Mesenchymal stem cell (in vitro differentiated cells and primary cell): Measurements from ENCODE around the gene CIAPIN1.
A peak's percentile ranks its signal among the peaks of the same experiment; 100 is the strongest.

Experiments
- DNase-seq: peaks from one replicate; pipeline ENCODE4 v3.0.0-alpha.2; 2013
- H2AFZ ChIP-seq: one replicate; pipeline ENCODE4 v1.6.1; 2013; ENCODE audit warnings: low read depth, mild to moderate bottlenecking, control low read depth, inconsistent platforms, low read length, moderate library complexity
- H2AK5ac ChIP-seq: 2 replicates; pipeline ENCODE4 v1.6.1; 2013; ENCODE audit warnings: low read length, moderate library complexity, mild to moderate bottlenecking, inconsistent platforms; ENCODE audit not compliant: severe bottlenecking
- H2BK120ac ChIP-seq: one replicate; pipeline ENCODE4 v1.6.1; 2013; ENCODE audit warnings: low read depth, mild to moderate bottlenecking, inconsistent platforms, low read length, moderate library complexity
- H2BK12ac ChIP-seq, 2 experiments: one replicate each; pipeline ENCODE4 v1.6.1; 2013; ENCODE audit warnings: inconsistent platforms in 2 of 2, low read length in 2 of 2, mild to moderate bottlenecking in 2 of 2, moderate library complexity in 2 of 2, control low read depth in 1 of 2
- H2BK15ac ChIP-seq: one replicate; pipeline ENCODE4 v1.6.1; 2013; ENCODE audit warnings: mild to moderate bottlenecking, low read depth, inconsistent platforms; ENCODE audit not compliant: poor library complexity, severe bottlenecking
- H2BK5ac ChIP-seq: 2 replicates; pipeline ENCODE4 v1.6.1; 2013; ENCODE audit warnings: low read depth, mild to moderate bottlenecking, low read length, control low read depth, inconsistent platforms; ENCODE audit not compliant: poor library complexity, severe bottlenecking
- H3K14ac ChIP-seq, 2 experiments: one replicate each; pipeline ENCODE4 v1.6.1; 2013; ENCODE audit warnings: inconsistent platforms in 2 of 2, low read length in 2 of 2, control low read depth in 1 of 2, mild to moderate bottlenecking in 1 of 2, moderate library complexity in 1 of 2
- H3K18ac ChIP-seq, 2 experiments: one replicate each; pipeline ENCODE4 v1.6.1; 2013; ENCODE audit warnings: inconsistent platforms in 2 of 2, low read length in 2 of 2, control low read depth in 1 of 2, low read depth in 1 of 2, mild to moderate bottlenecking in 1 of 2
- H3K23ac ChIP-seq, 2 experiments: one replicate each; pipeline ENCODE4 v1.6.1; 2013; ENCODE audit warnings: inconsistent platforms in 2 of 2, low read length in 2 of 2, mild to moderate bottlenecking in 2 of 2, moderate library complexity in 2 of 2, control low read depth in 1 of 2
- H3K27ac ChIP-seq: 2 replicates; pipeline ENCODE4 v1.5.1; 2013; ENCODE audit warnings: mild to moderate bottlenecking, moderate library complexity, low read length, control low read depth, inconsistent platforms; ENCODE audit not compliant: poor library complexity, severe bottlenecking
- H3K27me3 ChIP-seq, 2 experiments: 2 replicates each; pipeline versions ENCODE4 v1.6.1 to v1.7.0; 2013; ENCODE audit warnings: low read length in 2 of 2, mild to moderate bottlenecking in 2 of 2, moderate library complexity in 2 of 2, control low read depth in 1 of 2, inconsistent platforms in 1 of 2; ENCODE audit not compliant: control insufficient read depth in 1 of 2, insufficient read depth in 1 of 2
- H3K36me3 ChIP-seq, 2 experiments: 2 replicates each; pipeline versions ENCODE4 v1.6.1 to v1.7.0; 2013; ENCODE audit warnings: low read length in 2 of 2, control low read depth in 1 of 2, inconsistent platforms in 1 of 2, low read depth in 1 of 2, mild to moderate bottlenecking in 1 of 2; ENCODE audit not compliant: insufficient read depth in 2 of 2, control insufficient read depth in 1 of 2
- H3K4ac ChIP-seq, 2 experiments: one replicate each; pipeline ENCODE4 v1.6.1; 2013; ENCODE audit warnings: inconsistent platforms in 2 of 2, low read length in 2 of 2, mild to moderate bottlenecking in 2 of 2, moderate library complexity in 2 of 2, control low read depth in 1 of 2, low read depth in 1 of 2
- H3K4me1 ChIP-seq: 2 replicates; pipeline ENCODE4 v1.6.1; 2013; ENCODE audit warnings: low read depth, low read length, control low read depth; ENCODE audit not compliant: control insufficient read depth, insufficient read depth
- H3K4me2 ChIP-seq: 2 replicates; pipeline ENCODE4 v1.6.1; 2013; ENCODE audit warnings: low read length, mild to moderate bottlenecking, inconsistent platforms; ENCODE audit not compliant: poor library complexity, severe bottlenecking
- H3K4me3 ChIP-seq, 2 experiments: 2 replicates each; pipeline versions ENCODE4 v1.5.1 to v1.7.0; 2013; ENCODE audit warnings: low read length in 2 of 2, mild to moderate bottlenecking in 2 of 2, control low read depth in 1 of 2, low read depth in 1 of 2; ENCODE audit not compliant: insufficient read depth in 1 of 2
- H3K79me1 ChIP-seq: replicated peaks from 2 replicates; pipeline ENCODE4 v1.6.1; 2013; ENCODE audit warnings: mild to moderate bottlenecking, control low read depth, low read length, inconsistent platforms; ENCODE audit not compliant: poor library complexity, severe bottlenecking
- H3K9ac ChIP-seq: 2 replicates; pipeline ENCODE4 v1.7.0; 2013; ENCODE audit warnings: mild to moderate bottlenecking, low read length, moderate library complexity
- H3K9me3 ChIP-seq: 2 replicates; pipeline ENCODE4 v1.7.0; 2013; ENCODE audit warnings: mild to moderate bottlenecking, low read length; ENCODE audit not compliant: control insufficient read depth
- H4K8ac ChIP-seq: one replicate; pipeline ENCODE4 v1.6.1; 2013; ENCODE audit warnings: inconsistent platforms, mild to moderate bottlenecking, low read length, moderate library complexity
- H4K91ac ChIP-seq: one replicate; pipeline ENCODE4 v1.6.1; 2013; ENCODE audit warnings: mild to moderate bottlenecking, low read length, inconsistent platforms
- WGBS: methylation state at CpG from one replicate; pipeline ENCODE4 v1.1.7; 2013; ENCODE audit warnings: mixed read lengths; 5-methylcytosine and 5-hydroxymethylcytosine counted together

Gene CIAPIN1

DNA sequence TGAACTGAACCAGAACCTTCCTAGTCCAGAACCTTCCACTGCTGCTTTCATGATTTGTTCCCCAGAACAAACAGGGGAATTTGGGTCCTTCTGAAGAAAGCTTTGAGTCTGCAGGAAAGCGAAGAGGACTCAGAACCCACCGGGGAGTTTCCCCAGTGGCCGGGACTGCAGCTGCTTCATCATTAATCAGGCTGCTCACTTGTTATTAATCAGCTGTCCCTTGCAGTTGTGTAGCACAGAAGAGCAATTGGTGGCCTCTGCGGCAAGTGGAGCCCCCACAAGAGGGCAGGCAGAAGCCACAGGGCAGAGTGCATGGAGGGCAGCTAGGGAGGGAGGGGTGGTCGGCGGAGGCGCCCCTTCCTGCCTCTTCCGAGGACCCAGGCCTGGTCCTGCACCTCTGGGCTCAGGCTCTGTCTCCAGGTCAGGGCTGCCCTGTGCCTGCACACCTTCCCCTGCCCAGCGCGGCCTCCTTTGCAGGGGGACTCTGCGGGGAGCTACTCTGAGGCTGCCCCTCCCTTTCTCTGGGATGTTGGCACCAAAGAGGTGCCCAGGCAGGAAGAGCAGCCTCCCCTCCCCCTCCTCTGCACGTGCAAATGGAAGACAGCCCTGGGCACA, 35.7 kb downstream of the CIAPIN1 start:
- no peak overlapping the region for H4K91ac ChIP-seq
- H2BK120ac ChIP-seq = no peak overlapping the region
- no peak overlapping the region for H3K4ac ChIP-seq
- no peak overlapping the region for H2AK5ac ChIP-seq
- no peak overlapping the region for H2AFZ ChIP-seq
- no peaks in the 10 kb centered on the region for H3K79me1 ChIP-seq
- H3K9me3 ChIP-seq = no peaks in the 10 kb centered on the region
- H3K23ac ChIP-seq = no peak overlapping the region
- 67% methylated on average over 12 of the region's 12 CpGs for WGBS
- H3K4me2 ChIP-seq = no peak overlapping the region
- H3K14ac ChIP-seq = no peak overlapping the region
- H3K18ac ChIP-seq = peak overlapping the region in 1 of 2 experiments; percentile 48
- no peak overlapping the region for H2BK12ac ChIP-seq
- DNase-seq = no peak
- no peaks in the 10 kb centered on the region for H3K36me3 ChIP-seq
- H2BK15ac ChIP-seq = no peak overlapping the region
- no peak overlapping the region for H3K9ac ChIP-seq
- no peak overlapping the region for H3K27ac ChIP-seq
- H4K8ac ChIP-seq = no peak overlapping the region
- peaks cover 30 to 79% of the 10 kb centered on the region in 2 experiments for H3K27me3 ChIP-seq
- peaks cover 2% of the 10 kb centered on the region for H3K4me1 ChIP-seq
- H3K4me3 ChIP-seq = no peak overlapping the region
- no peak overlapping the region for H2BK5ac ChIP-seq

DNA sequence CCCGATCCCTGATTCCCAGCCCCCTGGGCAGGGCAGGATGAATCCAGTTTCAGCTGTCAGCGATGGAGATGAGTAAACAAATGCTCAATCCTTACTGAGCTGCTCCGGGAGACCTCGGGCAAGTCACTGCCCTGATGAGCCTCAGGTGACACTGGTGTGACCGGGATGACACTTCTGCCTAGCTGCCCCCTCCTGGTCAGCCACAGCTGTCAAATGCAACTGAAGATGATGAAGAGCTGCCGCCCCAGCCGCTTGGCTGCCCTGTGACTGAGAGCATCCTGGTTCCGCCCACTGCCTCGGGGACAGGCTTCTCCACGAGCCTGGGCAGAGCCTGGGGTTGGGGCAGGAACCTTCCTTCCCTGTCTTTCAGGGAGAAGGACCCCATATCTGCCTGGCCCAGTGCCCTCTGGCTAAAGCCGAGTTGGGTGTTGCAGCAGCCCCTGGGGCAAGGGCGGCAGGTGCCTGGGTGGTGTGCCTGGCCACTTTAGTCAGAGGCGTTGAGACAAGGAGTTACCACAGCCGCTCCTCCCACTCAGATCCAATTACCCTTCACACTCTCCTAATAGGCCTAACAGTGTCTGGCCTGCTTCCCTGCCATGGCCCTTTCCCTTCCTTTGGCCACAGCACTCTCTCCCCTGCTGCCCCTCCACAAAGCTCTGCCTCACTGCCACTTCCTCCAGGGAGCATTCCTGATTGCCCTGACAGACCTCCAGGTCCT, 37.2 kb downstream of the CIAPIN1 start:
- no peak overlapping the region for H2AFZ ChIP-seq
- no peak overlapping the region for H2BK5ac ChIP-seq
- H4K91ac ChIP-seq = no peak overlapping the region
- H3K14ac ChIP-seq = no peak overlapping the region
- H3K23ac ChIP-seq = no peak overlapping the region
- no peak overlapping the region for H3K27ac ChIP-seq
- no peaks in the 10 kb centered on the region for H3K9me3 ChIP-seq
- peaks cover 32 to 75% of the 10 kb centered on the region in 2 experiments for H3K27me3 ChIP-seq
- H3K4me2 ChIP-seq = no peak overlapping the region
- no peak overlapping the region for H3K18ac ChIP-seq
- 61% methylated on average over 14 of the region's 14 CpGs for WGBS
- no peak overlapping the region for H3K4me3 ChIP-seq
- no peaks in the 10 kb centered on the region for H3K4me1 ChIP-seq
- no peak overlapping the region for H2BK15ac ChIP-seq
- no peak overlapping the region for H3K4ac ChIP-seq
- no peak overlapping the region for H3K9ac ChIP-seq
- no peaks in the 10 kb centered on the region for H3K36me3 ChIP-seq
- H4K8ac ChIP-seq = no peak overlapping the region
- H2BK12ac ChIP-seq = no peak overlapping the region
- no peak overlapping the region for H2BK120ac ChIP-seq
- H3K79me1 ChIP-seq = no peaks in the 10 kb centered on the region
- no peak overlapping the region for H2AK5ac ChIP-seq
- DNase-seq = no peak

DNA sequence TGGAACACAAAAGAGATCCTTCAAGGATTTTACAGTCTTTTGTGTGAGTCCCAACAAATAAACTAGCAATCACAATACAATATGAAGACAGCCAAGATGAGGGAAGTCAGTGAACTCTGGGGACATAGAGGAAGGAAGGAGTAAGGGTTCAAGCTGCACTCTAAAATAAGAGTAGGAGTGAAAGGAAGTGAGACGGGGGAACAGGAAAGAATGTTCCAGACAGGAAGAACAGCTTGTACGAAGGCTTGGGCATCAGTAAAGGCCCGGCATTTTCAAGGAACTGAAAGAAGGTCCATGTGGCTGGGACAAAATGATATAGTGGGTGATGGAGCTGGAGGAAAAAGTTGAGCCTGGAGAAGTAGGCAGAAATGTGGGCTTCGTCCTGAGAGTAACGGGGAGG, 38.1 kb downstream of the CIAPIN1 start:
- Histone ChIP-seq H3K14ac (no peak overlapping the region), H3K9me3 (no peaks in the 10 kb centered on the region), H4K91ac (no peak overlapping the region), H2BK5ac (no peak overlapping the region), H2BK120ac (no peak overlapping the region), H2AFZ (no peak overlapping the region), H3K27ac (no peak overlapping the region), H3K36me3 (no peaks in the 10 kb centered on the region), H2AK5ac (no peak overlapping the region), H2BK12ac (no peak overlapping the region), H3K4me3 (no peak overlapping the region), H3K4me1 (no peaks in the 10 kb centered on the region), H3K23ac (no peak overlapping the region), H3K4me2 (no peak overlapping the region), H3K4ac (no peak overlapping the region), H3K9ac (no peak overlapping the region), H3K18ac (no peak overlapping the region), H2BK15ac (peak overlapping the region; percentile 52), H4K8ac (no peak overlapping the region), H3K27me3 (peaks cover 42 to 79% of the 10 kb centered on the region in 2 experiments), H3K79me1 (no peaks in the 10 kb centered on the region)
- WGBS = 90% methylated on average over 5 of the region's 5 CpGs
- DNase-seq = no peak

DNA sequence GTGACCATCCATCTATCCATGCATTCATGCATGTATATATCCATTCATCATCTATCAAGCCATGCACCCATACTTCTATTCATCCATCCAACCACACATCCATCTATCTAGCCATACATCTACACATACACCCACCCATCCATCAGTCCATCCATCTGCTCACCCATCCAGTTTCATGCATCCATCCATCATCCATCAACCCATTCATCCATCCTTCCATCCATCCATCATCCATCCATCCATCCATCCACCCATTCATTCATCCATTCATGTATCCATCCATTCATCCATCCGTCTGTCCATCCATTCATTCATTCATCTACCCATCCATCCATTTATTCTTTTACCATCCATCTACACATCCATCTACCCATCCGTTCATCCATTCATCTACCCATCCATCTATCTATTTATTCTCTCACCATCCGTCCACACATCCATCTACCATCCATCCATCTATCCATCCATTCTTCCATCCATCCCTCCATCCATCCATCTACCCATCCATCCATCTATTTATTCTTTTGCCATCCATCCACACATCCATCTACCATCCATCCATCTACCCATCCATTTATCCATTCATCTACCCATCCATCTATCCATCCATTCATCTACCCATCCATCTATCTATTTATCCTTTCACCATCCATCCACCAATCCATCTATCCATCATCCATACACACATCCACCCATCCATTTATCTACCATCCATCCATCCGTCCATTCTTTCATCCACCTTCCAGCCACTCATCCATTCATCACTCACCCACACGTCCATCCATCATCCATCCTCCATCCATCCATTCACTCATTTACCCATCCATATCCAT, 39.4 kb downstream of the CIAPIN1 start:
- Histone ChIP-seq H3K27ac (no peak overlapping the region), H4K8ac (no peak overlapping the region), H4K91ac (no peak overlapping the region), H2BK12ac (no peak overlapping the region), H3K4me3 (no peak overlapping the region), H2AK5ac (no peak overlapping the region), H3K14ac (no peak overlapping the region), H3K4me2 (no peak overlapping the region), H3K36me3 (no peaks in the 10 kb centered on the region), H2BK5ac (no peak overlapping the region), H3K9ac (no peak overlapping the region), H3K4ac (no peak overlapping the region), H3K23ac (no peak overlapping the region), H2BK15ac (no peak overlapping the region), H3K18ac (no peak overlapping the region), H2AFZ (no peak overlapping the region), H3K27me3 (peaks cover 45 to 69% of the 10 kb centered on the region in 2 experiments), H3K9me3 (no peaks in the 10 kb centered on the region), H2BK120ac (no peak overlapping the region), H3K4me1 (no peaks in the 10 kb centered on the region), H3K79me1 (no peaks in the 10 kb centered on the region)
- WGBS = 83% methylated on average over 5 of the region's 5 CpGs
- DNase-seq = no peak
